H9 (cell line): ENCODE results near the gene TFEB. TPM values are rescaled to one million over a fixed set of nuclear protein-coding genes. Genes with fewer than 3 reads are reported as not detected.

Experiments
- DNase-seq: peaks from one replicate; pipeline ENCODE4 v3.0.0-alpha.2; 2017
- H2AFZ ChIP-seq: one replicate; pipeline ENCODE4 v1.6.1; 2013; ENCODE audit warnings: mild to moderate bottlenecking, low read length, control low read depth, moderate library complexity
- H2AK5ac ChIP-seq: 2 replicates; pipeline ENCODE4 v1.6.1; 2013; ENCODE audit warnings: low read length, control low read depth, mixed read lengths; ENCODE audit not compliant: insufficient read length
- H2BK120ac ChIP-seq: one replicate; pipeline ENCODE4 v1.6.1; 2013; ENCODE audit warnings: low read depth, mild to moderate bottlenecking, low read length, control low read depth, inconsistent platforms; ENCODE audit not compliant: poor library complexity, severe bottlenecking
- H2BK12ac ChIP-seq: 2 replicates; pipeline ENCODE4 v1.6.1; 2013; ENCODE audit warnings: low read length, control low read depth, mixed read lengths, low read depth; ENCODE audit not compliant: insufficient read length
- H2BK15ac ChIP-seq: 2 replicates; pipeline ENCODE4 v1.6.1; 2013; ENCODE audit warnings: low read depth, low read length, control low read depth
- H2BK20ac ChIP-seq: one replicate; pipeline ENCODE4 v1.6.1; 2013; ENCODE audit warnings: low read depth, mild to moderate bottlenecking, low read length, control low read depth, inconsistent platforms; ENCODE audit not compliant: poor library complexity, severe bottlenecking
- H2BK5ac ChIP-seq: 2 replicates; pipeline ENCODE4 v1.6.1; 2013; ENCODE audit warnings: low read length, control low read depth, mixed read lengths; ENCODE audit not compliant: insufficient read length
- H3K14ac ChIP-seq: 2 replicates; pipeline ENCODE4 v1.6.1; 2013; ENCODE audit warnings: low read length, control low read depth; ENCODE audit not compliant: insufficient read depth
- H3K18ac ChIP-seq: 2 replicates; pipeline ENCODE4 v1.6.1; 2013; ENCODE audit warnings: low read depth, mild to moderate bottlenecking, mixed read lengths, low read length, control low read depth; ENCODE audit not compliant: insufficient read length
- H3K23ac ChIP-seq: 2 replicates; pipeline ENCODE4 v1.6.1; 2013; ENCODE audit warnings: low read length, control low read depth, mixed read lengths, low read depth; ENCODE audit not compliant: insufficient read length
- H3K23me2 ChIP-seq: 2 replicates; pipeline ENCODE4 v1.6.1; 2013; ENCODE audit warnings: low read depth, mild to moderate bottlenecking, mixed read lengths, low read length, control low read depth; ENCODE audit not compliant: insufficient read length, poor library complexity, severe bottlenecking
- H3K27ac ChIP-seq: 2 replicates; pipeline ENCODE4 v1.5.1; 2013; ENCODE audit warnings: low read length, control low read depth, mixed read lengths, low read depth; ENCODE audit not compliant: insufficient read length
- H3K27me3 ChIP-seq: 2 replicates; pipeline ENCODE4 v1.6.1; 2013; ENCODE audit warnings: low read length, control low read depth, inconsistent platforms; ENCODE audit not compliant: insufficient read depth
- H3K4ac ChIP-seq: 2 replicates; pipeline ENCODE4 v1.6.1; 2013; ENCODE audit warnings: low read depth, mild to moderate bottlenecking, control low read depth, inconsistent platforms, low read length, moderate library complexity
- H3K4me1 ChIP-seq: 2 replicates; pipeline ENCODE4 v1.6.1; 2013; ENCODE audit warnings: low read length, control low read depth, inconsistent platforms; ENCODE audit not compliant: insufficient read depth
- H3K4me2 ChIP-seq: 2 replicates; pipeline ENCODE4 v1.6.1; 2013; ENCODE audit warnings: low read length, control low read depth, mixed read lengths; ENCODE audit not compliant: insufficient read length, insufficient read depth
- H3K56ac ChIP-seq: 2 replicates; pipeline ENCODE4 v1.6.1; 2013; ENCODE audit warnings: low read depth, mild to moderate bottlenecking, mixed read lengths, low read length, control low read depth; ENCODE audit not compliant: insufficient read length
- H3K79me1 ChIP-seq: 2 replicates; pipeline ENCODE4 v1.6.1; 2013; ENCODE audit warnings: low read depth, mild to moderate bottlenecking, moderate library complexity, low read length, control low read depth, inconsistent platforms; ENCODE audit not compliant: insufficient read depth, poor library complexity, severe bottlenecking
- H3K79me2 ChIP-seq: 2 replicates; pipeline ENCODE4 v1.6.1; 2013; ENCODE audit warnings: low read length, control low read depth, inconsistent platforms; ENCODE audit not compliant: insufficient read depth
- H3K9ac ChIP-seq: 2 replicates; pipeline ENCODE4 v1.6.1; 2013; ENCODE audit warnings: low read length, control low read depth, mixed read lengths; ENCODE audit not compliant: insufficient read length; ENCODE audit errors: extremely low read depth
- H3K9me3 ChIP-seq: one replicate; pipeline ENCODE4 v1.6.1; 2013; ENCODE audit warnings: low read depth, low read length, inconsistent platforms; ENCODE audit not compliant: control insufficient read depth
- H3T11ph ChIP-seq: one replicate; pipeline ENCODE4 v1.6.1; 2013; ENCODE audit warnings: mild to moderate bottlenecking, low read length, control low read depth, inconsistent platforms
- H4K20me1 ChIP-seq: one replicate; pipeline ENCODE4 v1.6.1; 2013; ENCODE audit not compliant: control insufficient read depth, insufficient read length, insufficient read depth
- H4K5ac ChIP-seq: 2 replicates; pipeline ENCODE4 v1.6.1; 2013; ENCODE audit warnings: low read depth, mild to moderate bottlenecking, mixed read lengths, low read length, control low read depth; ENCODE audit not compliant: insufficient read length
- H4K8ac ChIP-seq: replicated peaks from 2 replicates; pipeline ENCODE4 v1.6.1; 2013; ENCODE audit warnings: low read length, control low read depth, mixed read lengths, low read depth; ENCODE audit not compliant: insufficient read length
- H4K91ac ChIP-seq: 2 replicates; pipeline ENCODE4 v1.6.1; 2013; ENCODE audit warnings: low read depth, mild to moderate bottlenecking, moderate library complexity, mixed read lengths, low read length, control low read depth; ENCODE audit not compliant: insufficient read length
- H3K27ac Mint-ChIP-seq, 3 experiments: 2 replicates in 2 of 3; 3 replicates in 1 of 3; pipeline ENCODE4 v1.8.0; 2020 to 2021; ENCODE audit warnings: mixed read lengths in 3 of 3, mild to moderate bottlenecking in 1 of 3, moderate library complexity in 1 of 3
- H3K27me3 Mint-ChIP-seq: 2 replicates; pipeline ENCODE4 v1.8.0; 2021; ENCODE audit warnings: low read depth, mild to moderate bottlenecking, moderate library complexity, mixed read lengths
- H3K36me3 Mint-ChIP-seq, 3 experiments: 2 replicates in 2 of 3; 3 replicates in 1 of 3; pipeline ENCODE4 v1.8.0; 2020 to 2021; ENCODE audit warnings: low read depth in 3 of 3, mixed read lengths in 3 of 3; ENCODE audit not compliant: insufficient read depth in 1 of 3
- H3K4me1 Mint-ChIP-seq, 2 experiments: 2 replicates each; pipeline ENCODE4 v1.8.0; 2020; ENCODE audit warnings: mixed read lengths in 2 of 2
- H3K4me3 Mint-ChIP-seq, 2 experiments: 2 replicates in 1 of 2; 3 replicates in 1 of 2; pipeline ENCODE4 v1.8.0; 2020 to 2021; ENCODE audit warnings: mild to moderate bottlenecking in 2 of 2, mixed read lengths in 2 of 2, moderate library complexity in 1 of 2
- H3K9me3 Mint-ChIP-seq, 2 experiments: 2 replicates in 1 of 2; 3 replicates in 1 of 2; pipeline ENCODE4 v1.8.0; 2020; ENCODE audit warnings: mild to moderate bottlenecking in 2 of 2, mixed read lengths in 2 of 2, moderate library complexity in 1 of 2
- CTCF ChIP-seq: fragments of 200-600 bp; sonication (generic); conservative IDR thresholded peaks from 3 replicates; pipeline ENCODE4 v1.8.0; 2021; ENCODE audit warnings: antibody characterized with exemption, mild to moderate bottlenecking
- WGBS: extraction: QIAGEN DNeasy Blood & Tissue Kit; methylation state at CpG from one replicate; pipeline ENCODE4 v1.1.7; 2013; ENCODE audit warnings: missing lambda C conversion rate, low lambda C conversion rate, mixed read lengths; ENCODE audit not compliant: insufficient read length; ENCODE audit errors: extremely low coverage; 5-methylcytosine and 5-hydroxymethylcytosine counted together
- total RNA-seq: library from RNA; stranded (reverse); gene quantifications from 2 replicates; pipeline ENCODE4 v1.2.1, GENCODE V29; 2021

Gene TFEB
- total RNA-seq, 1 experiment from 2014 or later: 1.2 TPM

DNA sequence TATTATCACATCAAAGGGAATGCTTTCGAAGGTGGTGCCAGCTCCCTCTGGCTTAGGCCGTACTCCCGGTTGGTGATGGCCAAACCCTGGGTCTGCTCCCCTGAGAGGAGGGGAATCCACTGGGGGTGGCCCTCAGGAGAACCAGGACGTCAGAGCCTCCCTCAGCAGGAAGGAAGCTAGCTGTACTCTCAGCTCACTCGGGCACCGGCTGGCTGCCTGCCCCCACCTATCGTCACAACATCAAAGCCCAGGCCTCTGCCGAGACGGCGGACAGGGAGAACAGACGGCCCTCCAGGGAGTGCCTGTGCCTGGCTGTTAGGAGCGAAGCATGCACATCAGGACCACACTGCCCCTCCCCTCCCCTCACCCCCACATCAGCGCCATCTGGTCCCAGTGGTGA is 20.9 kb upstream of the TFEB start:
- H3K4me3 Mint-ChIP-seq: no peak overlapping the region
- Histone ChIP-seq H3K79me1 (no peaks in the 10 kb centered on the region), H3K18ac (no peak overlapping the region), H3T11ph (no peak overlapping the region), H2BK5ac (no peak overlapping the region), H3K9me3 (no peaks in the 10 kb centered on the region), H3K9ac (no peak overlapping the region), H3K23ac (no peak overlapping the region), H3K4ac (no peak overlapping the region), H2AFZ (no peak overlapping the region), H4K91ac (no peak overlapping the region), H3K4me2 (no peak overlapping the region), H4K5ac (no peak overlapping the region), H3K56ac (no peak overlapping the region), H2BK15ac (no peak overlapping the region), H2BK20ac (no peak overlapping the region), H4K8ac (no peak overlapping the region), H3K27me3 (no peaks in the 10 kb centered on the region), H2BK12ac (no peak overlapping the region), H3K79me2 (no peaks in the 10 kb centered on the region), H3K27ac (no peak overlapping the region), H2AK5ac (no peak overlapping the region), H4K20me1 (no peaks in the 10 kb centered on the region), H3K4me1 (no peaks in the 10 kb centered on the region), H2BK120ac (no peak overlapping the region), H3K23me2 (no peaks in the 10 kb centered on the region), H3K14ac (no peak overlapping the region)
- H3K27ac Mint-ChIP-seq: no peak overlapping the region; a peak in 1 of 7 replicates
- no peaks in the 10 kb centered on the region for H3K36me3 Mint-ChIP-seq
- H3K9me3 Mint-ChIP-seq: no peaks in the 10 kb centered on the region
- peaks cover 5 to 9% of the 10 kb centered on the region in 2 experiments; a peak in 3 of 4 replicates for H3K4me1 Mint-ChIP-seq
- no peak for TF ChIP-seq CTCF
- H3K27me3 Mint-ChIP-seq: peaks cover 14% of the 10 kb centered on the region
- no CpG with 5 or more reads among the region's 13 CpGs for WGBS
- DNase-seq: no peak
